GM21367 (cell line): ENCODE results near the gene KCTD16.

ENCODE experiments used
- ATAC-seq: cut with Tn5 transposase; IDR thresholded peaks from one replicate; pipeline ENCODE4 v1.9.1; 2021; ENCODE audit not compliant: unreplicated experiment

The KCTD16 gene

DNA sequence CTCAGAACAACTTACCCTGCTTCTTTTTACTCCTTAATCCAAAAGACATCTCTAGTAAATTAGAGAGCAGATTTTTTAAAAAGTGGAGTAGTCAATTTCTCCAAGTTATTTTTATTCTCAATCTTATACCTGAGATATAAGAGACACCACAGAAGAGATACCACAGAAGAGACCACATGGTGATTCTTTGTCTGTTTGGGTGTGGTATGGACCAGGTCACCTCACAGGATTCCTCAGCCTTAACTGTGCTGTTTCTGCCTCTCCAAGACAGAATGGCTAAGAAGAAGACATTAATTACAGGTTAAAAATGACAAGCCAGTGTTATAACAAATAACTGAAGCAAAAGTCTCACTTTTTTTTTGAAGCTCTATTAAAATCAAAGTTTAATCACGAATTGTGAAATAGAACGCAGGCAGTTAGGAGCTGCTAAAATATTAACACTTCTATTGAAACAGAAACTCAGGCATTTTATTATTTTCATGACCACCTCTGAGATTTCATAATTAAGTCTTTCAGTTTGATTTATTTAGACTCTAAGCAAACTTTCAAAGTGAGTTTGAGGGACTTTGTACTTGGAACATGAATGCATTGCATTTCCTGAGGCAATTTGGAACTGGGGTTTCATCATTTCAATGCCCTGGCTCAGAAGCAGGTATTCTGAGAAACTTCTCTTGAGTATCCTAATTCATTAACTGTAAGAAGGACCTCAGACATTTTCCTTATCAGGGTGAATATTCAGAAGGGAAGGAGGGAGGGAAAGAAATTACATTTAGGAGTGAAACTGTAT lies 280.7 kb downstream of the KCTD16 start:
- ATAC-seq = no peak

DNA sequence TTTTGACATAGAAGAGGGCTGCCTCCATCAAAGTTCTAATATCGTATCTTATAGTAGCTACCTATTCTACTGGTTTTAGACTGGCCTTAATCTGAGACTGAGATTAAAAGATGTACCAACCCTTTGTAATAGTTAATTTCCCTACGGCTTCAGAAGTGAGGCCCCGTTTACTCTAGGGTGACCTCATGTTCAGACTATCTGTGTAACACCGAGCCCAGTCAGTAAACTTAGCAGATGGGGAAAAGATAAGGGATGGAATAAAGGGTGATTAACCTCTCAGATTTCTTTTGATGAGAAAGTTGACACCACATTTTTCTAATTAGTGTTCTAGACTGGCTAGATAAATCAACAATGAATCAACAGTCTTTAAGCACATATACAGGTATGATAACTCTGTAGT lies 283.1 kb downstream of the KCTD16 start:
- ATAC-seq = no peak

DNA sequence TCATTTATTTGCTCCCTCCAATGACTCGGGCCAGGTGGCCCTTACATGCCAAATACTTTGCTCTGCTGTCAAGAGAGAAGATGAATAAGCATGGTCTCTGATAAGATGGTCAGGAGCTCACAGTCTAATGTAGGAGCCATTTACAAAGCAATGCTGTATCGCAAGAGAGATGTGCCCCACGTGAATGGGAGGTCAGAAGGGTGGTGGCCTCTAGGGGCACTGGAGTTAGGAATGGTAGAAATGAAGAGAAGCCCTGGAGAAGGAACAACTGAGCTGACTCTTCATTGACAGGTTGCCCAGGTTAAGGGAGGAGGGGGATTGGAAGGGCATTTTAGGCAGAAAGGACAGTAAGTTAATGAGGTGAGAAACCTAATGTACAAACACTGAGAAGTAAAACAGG lies 286.5 kb downstream of the KCTD16 start:
- ATAC-seq = no peak

DNA sequence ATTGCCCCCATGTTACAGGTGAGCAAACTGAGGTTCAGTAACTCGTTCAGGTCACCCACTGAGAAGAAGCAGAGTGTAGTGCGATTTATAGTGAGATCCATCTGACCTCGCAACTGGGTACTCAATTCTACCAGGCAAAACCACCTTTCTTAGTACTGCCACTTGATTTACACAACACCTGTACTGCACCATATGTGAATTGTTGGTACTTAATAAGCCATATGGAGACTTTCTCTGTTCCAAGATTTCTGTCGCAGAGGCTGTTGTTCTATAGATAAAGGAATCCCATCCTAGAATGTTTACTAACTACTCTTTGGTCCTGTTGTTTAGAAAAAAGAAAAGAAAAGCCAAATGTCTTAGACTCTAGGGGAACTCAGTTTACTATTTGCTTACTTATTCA lies 287.5 kb downstream of the KCTD16 start:
- no peak for ATAC-seq

DNA sequence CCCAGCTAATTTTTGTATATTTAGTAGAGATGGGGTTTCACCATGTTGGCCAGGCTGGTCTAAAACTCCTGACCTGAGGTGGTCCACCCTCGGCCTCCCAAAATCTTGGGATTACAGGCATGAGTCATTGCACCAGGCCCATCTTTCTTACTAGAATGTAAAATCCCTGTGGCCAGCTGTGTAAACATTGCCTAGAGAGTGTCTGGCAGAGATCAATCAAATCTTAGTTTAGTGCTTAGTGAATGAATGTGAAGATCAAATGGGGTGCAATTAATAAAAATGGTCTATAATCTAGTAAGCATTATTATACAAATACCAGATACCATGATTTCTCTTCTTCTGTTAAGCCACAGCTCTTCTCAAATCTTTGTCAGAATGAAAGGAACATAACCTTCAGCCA lies 289.9 kb downstream of the KCTD16 start:
- no peak for ATAC-seq

DNA sequence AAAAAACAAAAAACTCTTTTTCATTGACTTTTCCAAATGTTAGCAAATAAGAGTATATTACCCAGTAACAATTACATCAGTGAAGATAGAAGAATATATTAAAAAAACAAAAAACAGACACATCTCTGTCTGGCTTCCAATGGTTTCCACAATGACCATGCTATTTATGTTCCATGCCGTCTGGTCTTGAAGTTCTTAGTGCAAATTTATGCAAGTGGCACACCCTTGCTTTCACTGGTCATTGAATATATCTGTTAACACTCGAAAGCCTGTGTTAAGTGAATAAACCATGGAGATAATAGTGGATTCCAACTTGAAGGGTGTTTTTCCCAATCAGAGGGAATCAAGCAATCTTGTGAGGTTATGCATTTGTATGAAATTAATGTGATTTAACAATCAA lies 291.9 kb downstream of the KCTD16 start:
- ATAC-seq = no peak

DNA sequence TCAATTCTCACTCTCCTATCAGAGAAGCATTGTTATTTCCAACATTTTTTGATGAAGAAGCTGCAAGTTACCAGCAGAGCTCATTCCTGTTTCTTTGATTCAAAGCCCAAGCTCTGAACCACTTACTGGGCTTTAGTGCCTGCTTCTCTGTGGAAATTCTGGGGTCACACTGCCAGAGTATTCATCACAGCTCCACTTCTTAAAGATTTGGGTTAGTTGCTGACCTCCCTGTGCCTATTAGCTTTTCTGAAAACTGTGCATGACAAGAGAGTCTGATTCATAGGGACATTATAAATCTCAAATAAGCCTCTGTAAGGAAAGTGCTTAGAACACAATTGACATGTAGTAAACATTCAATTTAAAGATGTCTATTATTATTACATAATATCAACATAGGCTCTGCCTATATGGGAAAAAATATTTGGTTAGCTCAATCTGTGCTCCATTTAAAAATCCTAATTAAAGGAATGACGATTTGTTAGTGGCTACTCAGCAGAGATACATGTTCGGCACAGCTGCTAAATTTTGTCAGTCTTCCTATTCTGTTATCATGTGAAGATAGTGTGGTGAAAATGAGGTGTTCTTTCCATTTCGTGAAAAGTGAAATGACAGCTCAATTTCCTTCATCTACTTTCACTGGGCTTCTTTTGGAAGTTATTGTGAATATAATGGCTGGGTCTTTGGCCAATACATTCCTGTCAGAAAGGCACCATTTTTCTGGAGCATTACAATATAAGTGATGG lies 293.0 kb downstream of the KCTD16 start:
- no peak for ATAC-seq

DNA sequence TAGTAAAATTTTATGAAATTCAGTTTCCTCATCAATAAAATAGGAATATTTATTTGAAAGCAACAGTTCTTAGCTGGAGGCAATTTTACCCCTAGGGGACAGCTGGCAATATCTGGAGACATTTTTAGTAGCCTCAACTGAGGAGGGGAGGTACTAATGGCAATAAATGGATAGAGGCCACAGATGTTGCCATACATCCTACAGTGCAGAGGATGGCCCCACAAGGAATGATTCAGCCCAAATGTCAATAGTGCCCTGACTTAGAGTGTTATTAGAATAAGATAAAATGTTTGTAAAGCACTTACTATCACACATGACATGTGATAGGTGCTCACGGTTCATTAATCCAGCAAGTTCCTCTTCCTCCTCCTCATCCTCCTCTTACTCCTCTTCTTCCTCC lies 293.6 kb downstream of the KCTD16 start:
- no peak for ATAC-seq

DNA sequence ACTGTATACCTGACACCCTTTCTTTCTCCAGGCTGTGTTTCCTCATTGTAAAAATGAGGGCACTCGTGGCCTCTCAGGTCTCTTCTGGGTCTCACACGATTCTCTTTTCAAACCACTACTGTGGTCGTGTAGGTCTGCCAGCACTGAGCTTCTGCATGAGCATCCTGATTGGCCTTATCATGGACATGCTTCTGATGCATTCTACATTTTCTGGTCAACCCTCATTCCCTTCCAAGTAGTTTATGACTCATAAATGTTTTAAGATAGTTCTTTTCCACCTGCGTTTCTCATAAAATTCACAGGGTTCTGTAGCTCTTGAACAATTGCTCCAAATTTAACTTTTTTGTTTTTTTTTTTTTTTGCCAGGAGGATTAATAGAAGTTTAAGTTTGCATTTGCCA lies 294.8 kb downstream of the KCTD16 start:
- no peak for ATAC-seq

DNA sequence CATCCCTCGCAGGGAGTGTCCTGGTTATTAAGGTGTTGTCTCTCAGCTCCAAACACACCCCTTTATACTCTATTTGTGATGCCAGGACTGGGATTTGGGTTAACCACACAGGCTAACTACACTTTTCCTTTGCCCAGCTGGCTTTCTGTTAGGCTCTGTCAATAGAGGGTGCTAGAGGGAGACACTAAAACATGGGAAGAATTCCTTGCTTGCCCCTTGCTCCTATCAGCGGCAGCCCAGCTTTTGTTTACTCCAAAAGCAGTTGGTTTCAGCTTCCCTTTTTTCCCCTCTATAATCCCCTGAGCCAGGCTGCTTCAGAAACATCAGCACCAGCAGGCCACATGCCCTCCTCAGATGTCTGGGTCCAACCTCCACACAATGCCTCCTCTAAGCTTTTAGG lies 297.1 kb downstream of the KCTD16 start:
- ATAC-seq = no peak

DNA sequence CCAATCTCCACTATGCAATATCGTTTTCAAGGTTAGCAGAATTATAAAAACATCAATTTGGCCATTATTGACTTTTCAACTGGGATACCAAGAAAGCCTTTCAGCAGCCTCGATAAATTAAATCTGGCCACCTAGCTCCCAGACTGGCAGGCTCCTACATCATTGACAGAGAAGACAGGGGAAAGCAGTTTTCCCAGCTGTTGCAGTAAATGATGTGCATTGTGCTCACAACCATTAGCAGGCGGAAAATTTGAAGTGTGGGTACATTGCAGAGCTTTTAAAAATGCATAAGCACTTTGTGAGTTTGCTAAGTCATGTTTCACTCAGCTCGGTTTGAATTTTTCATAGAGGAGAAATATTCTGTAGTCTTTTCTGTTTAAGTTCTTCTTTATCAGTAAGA lies 297.9 kb downstream of the KCTD16 start:
- no peak for ATAC-seq

DNA sequence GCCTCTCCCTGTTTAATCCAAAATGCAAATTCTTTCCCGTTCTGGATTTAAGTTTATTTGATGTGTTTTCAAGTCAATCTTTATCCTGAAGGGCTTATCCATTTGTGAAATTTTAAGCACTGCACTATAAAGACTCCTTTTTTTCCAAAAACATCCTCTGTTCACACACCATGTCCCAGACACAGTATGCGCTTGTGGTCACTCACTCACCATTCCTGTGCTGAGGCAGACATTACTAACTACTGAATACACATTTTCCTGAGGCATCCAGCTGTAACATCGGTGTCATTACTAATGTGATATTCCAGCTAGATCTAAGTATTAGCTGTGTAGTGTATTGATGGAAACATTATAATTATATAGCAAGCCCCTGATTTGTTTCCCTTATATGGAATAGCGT lies 298.4 kb downstream of the KCTD16 start:
- no peak for ATAC-seq

DNA sequence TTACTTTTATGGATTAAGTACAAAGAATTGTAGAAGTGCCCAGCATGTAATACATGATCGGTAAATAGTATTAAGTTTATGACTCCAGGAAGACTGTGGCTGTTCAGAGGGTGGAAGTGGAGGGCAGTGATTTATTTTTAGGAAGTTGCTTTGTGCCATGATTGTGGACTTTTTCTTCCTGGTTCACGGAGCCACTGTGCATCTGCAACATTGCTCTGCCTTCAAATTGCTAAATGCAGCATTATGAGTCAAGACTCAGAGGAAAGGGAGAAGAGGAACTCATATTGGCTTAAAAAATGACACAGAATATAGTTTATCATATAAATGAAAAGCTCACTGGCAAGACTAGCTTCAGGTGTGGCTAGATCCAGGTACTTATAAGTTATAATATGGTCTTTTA lies 301.5 kb downstream of the KCTD16 start:
- no peak for ATAC-seq

DNA sequence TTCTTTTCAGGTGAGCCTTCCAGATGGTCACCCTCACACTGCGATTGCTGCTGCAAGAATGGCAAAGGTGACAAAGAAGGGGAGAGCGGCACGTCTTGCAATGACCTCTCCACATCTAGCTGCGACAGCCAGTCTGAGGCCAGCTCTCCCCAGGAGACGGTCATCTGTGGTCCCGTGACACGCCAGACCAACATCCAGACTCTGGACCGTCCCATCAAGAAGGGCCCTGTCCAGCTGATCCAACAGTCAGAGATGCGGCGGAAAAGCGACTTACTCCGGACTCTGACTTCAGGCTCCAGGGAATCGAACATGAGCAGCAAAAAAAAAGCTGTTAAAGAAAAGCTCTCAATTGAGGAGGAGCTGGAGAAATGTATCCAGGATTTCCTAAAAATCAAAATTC lies 303.0 kb downstream of the KCTD16 start:
- no peak for ATAC-seq

DNA sequence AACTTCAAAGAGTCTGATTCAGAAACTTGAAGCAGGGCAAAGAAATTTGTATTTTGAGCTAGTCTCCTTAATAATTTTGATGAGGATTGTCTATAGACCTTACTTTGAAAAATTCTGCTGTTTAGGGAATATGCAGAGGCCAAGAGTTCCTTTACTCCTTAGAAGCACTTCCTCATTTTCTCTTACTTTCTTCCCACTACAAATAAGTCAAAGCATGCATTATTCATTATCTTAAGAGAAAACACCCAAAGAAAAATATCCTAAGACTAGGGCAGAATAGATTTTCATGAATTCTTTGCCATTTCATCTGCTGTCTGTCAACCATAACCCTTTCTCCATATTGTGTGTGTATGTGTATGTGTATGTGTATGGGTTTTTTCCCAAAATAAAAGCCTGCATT lies 307.9 kb downstream of the KCTD16 start:
- no peak for ATAC-seq

DNA sequence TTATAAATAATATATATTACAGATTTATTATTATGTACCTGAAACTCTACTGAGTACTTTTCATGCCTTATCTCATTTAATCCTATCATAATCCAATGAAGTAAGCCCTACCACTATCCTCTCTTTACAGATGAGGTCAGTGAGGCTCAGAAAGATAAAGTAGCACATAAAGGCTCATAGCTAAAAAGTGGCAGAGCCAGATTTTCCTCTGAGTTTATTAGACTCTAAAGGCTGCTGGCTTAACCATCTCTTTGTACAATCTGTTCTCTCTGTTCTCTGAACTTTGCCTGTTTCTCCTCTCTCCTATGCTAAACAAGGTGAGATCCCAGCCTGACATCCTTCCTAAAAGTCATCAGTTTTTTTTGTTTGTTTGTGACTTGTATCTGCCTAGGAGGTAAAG lies 311.2 kb downstream of the KCTD16 start:
- no peak for ATAC-seq

DNA sequence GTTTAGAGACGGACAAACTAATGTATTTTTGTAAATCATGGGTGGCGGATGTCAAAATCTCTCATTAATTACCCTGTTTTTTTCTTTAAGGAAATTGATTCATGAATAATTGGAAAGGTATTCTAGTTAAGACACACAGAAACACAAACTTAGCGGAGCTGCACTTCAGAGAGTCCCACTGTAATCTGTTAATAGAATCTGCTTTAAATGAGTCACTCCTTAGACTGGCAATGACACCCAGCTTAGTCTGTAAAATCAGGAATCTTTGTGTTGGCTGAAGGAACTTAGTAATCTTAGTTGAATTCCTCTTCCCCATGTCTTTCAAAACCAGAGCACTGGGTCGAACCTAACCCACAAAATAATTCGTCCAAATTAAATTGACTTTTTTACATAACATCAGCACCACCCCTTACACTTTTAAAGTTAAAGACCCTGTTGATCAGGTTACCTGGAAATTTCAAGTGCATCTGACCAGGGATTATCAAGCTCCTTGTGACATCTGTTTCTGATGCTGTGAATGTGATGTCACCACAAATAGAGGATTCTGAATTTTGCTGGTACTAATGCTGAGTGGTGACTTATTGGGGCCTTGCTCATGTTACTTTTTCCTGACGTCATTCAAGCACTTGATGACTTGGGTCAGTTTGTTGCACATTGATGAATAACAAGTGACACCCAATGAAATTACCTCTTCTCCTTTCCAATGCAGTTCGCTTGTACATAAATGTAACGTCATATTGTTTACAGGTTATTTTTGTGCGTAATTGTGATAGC lies 313.6 kb downstream of the KCTD16 start:
- no peak for ATAC-seq

DNA sequence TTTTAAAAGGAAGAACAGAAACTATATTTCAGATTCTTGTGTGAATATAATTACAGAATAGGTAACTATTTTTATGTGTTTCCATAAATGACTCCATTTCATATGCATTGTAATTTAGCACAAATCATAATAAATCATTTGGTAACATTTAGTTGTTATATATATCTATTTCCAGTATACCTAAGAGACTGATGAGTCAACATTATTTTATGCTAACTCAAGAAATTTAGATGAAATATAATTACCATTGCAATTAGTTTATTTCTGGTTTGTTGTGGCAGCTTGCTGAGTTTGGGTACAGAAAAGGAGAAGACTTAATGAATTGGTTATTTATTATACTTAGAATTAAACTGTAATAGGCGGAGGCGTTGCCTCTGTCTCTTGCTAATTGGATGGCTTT lies 314.9 kb downstream of the KCTD16 start:
- no peak for ATAC-seq

DNA sequence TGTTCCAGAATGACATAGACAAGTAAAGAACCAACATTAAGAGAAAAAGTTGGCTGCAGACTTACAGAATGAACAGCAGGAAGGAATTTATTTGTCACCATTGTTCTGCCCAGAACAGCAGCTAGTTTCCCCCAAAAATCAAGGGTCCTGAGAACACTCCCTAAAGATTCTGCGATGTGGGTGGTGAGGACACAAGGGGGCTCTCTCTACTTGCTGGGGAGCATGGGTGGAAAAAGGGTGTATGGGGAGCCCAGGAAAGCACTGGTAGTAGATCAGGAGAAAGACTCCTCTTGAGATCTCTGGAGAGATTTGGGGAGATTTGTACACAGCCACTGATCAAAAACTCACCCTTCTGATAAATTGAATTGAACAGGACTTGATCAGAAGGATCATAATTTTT lies 316.5 kb downstream of the KCTD16 start:
- ATAC-seq = no peak

DNA sequence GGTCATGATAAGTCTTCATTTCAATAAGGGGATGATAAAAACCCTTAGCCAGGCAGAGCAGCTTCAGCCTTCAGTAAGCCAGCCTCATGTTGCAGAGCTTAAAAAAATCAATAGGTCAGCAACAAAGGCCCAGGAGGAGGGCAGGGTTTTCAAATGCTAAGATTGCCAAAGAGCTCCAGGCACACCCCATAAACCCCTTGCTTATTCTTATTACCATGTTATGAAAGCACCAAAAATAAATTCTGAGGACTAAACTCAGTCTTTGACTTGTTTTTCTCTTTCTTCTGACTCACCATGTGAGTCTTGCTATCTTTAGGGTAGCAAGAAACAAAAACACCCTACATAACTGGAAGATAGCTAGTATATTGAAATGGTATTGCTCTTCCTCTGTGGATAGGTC lies 317.1 kb downstream of the KCTD16 start:
- no peak for ATAC-seq

DNA sequence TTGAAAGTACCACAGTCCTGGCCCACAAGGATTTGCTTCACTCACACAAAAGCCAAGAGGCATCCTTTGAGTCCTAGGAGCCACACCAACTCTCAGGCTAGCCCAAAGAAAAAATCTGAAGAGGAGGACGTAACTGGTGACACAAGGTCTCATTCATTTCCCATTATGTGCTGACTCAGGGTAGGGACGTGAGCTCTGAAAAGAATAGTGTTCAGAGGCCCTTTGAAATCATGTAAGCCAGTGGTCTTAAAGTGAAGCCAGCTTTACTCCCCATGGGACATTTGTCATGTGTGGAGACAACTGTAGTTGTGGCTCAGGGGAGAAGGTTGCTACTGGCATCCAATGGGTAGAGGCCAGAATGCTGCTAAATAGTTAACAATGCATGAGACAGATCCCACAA lies 332.4 kb downstream of the KCTD16 start:
- ATAC-seq = no peak
